Type B pancreatic cell (in vitro differentiated cells): ENCODE data around the gene SFXN5. TPM values are rescaled to one million over a fixed set of nuclear protein-coding genes. Genes with fewer than 3 reads are reported as not detected.
A peak's percentile ranks its signal among the peaks of the same experiment; 100 is the strongest.

Source experiments
- DNase-seq: peaks from one replicate; pipeline ENCODE4 v3.0.0; 2021; ENCODE audit warnings: mixed read lengths; ENCODE audit not compliant: unreplicated experiment; ENCODE audit errors: extremely low spot score
- H3K27ac Mint-ChIP-seq: 2 replicates; pipeline ENCODE4 v1.8.0; 2021; ENCODE audit warnings: mild to moderate bottlenecking, mixed read lengths
- H3K27me3 Mint-ChIP-seq: 2 replicates; pipeline ENCODE4 v1.8.0; 2021; ENCODE audit warnings: mixed read lengths
- H3K36me3 Mint-ChIP-seq: 2 replicates; pipeline ENCODE4 v1.8.0; 2021; ENCODE audit warnings: mixed read lengths
- H3K4me1 Mint-ChIP-seq: one replicate; pipeline ENCODE4 v1.8.0; 2021; ENCODE audit warnings: mixed read lengths; ENCODE audit not compliant: unreplicated experiment
- H3K4me3 Mint-ChIP-seq: 2 replicates; pipeline ENCODE4 v1.8.0; 2021; ENCODE audit warnings: mild to moderate bottlenecking, mixed read lengths
- H3K9me3 Mint-ChIP-seq: 2 replicates; pipeline ENCODE4 v1.8.0; 2021; ENCODE audit warnings: mixed read lengths
- CTCF ChIP-seq: fragments of 200-600 bp; sonication (generic); conservative IDR thresholded peaks from 2 replicates; pipeline ENCODE4 v1.5.0; 2021; ENCODE audit warnings: antibody characterized with exemption, mild to moderate bottlenecking
- total RNA-seq: library from RNA; stranded (reverse); gene quantifications from 2 replicates; pipeline ENCODE4 v1.2.1, GENCODE V29; 2021; ENCODE audit warnings: low replicate concordance

SFXN5 gene
- total RNA-seq, 1 donor from 2014 or later = 27.3 TPM

GRCh38 chr2:73112913-73113854 lies 41.7 kb upstream of the SFXN5 start, which contains the start of gene RAB11FIP5:
Gene RAB11FIP5, minus strand, starts transcription at chr2:73112948. Its CDS starts 171 bp downstream, at chr2:73112777.
- no peaks in the 10 kb centered on the region for H3K36me3 Mint-ChIP-seq
- no peaks in the 10 kb centered on the region for H3K9me3 Mint-ChIP-seq
- H3K4me3 Mint-ChIP-seq = peak within 1 kb of the TSS; percentile 93
- DNase-seq = peak; percentile 87
- peak; percentile 56 for TF ChIP-seq CTCF
- H3K4me1 Mint-ChIP-seq = peaks cover 20% of the 10 kb centered on the region
- H3K27me3 Mint-ChIP-seq = peaks cover 4% of the 10 kb centered on the region
- peak within 1 kb of the TSS; percentile 93 for H3K27ac Mint-ChIP-seq

- Mint-ChIP-seq H3K9me3 (no peaks in the 10 kb centered on the region), H3K4me1 (peaks cover 21% of the 10 kb centered on the region), H3K36me3 (no peaks in the 10 kb centered on the region), H3K4me3 (peak overlapping the region; percentile 93), H3K27ac (peak overlapping the region; percentile 93), H3K27me3 (peaks cover 4% of the 10 kb centered on the region)
- TF ChIP-seq CTCF = no peak
- DNase-seq = no peak
Measured at GRCh38 chr2:73112026-73112912, 40.8 kb upstream of the SFXN5 start.

- Mint-ChIP-seq H3K4me1 (peaks cover 26% of the 10 kb centered on the region), H3K36me3 (no peaks in the 10 kb centered on the region), H3K27me3 (no peaks in the 10 kb centered on the region), H3K9me3 (no peaks in the 10 kb centered on the region), H3K27ac (peak overlapping the region; percentile 93), H3K4me3 (peak overlapping the region; percentile 93)
- no peak for DNase-seq
- TF ChIP-seq CTCF = no peak
Measured at GRCh38 chr2:73111073-73112025, 39.8 kb upstream of the SFXN5 start.

GRCh38 chr2:73110168-73111072 lies 38.9 kb upstream of the SFXN5 start:
- H3K4me3 Mint-ChIP-seq = peak overlapping the region; percentile 93
- H3K27me3 Mint-ChIP-seq = no peaks in the 10 kb centered on the region
- H3K4me1 Mint-ChIP-seq = peaks cover 26% of the 10 kb centered on the region
- H3K36me3 Mint-ChIP-seq = no peaks in the 10 kb centered on the region
- DNase-seq = no peak
- H3K27ac Mint-ChIP-seq = peak overlapping the region; percentile 93
- TF ChIP-seq CTCF = no peak
- no peaks in the 10 kb centered on the region for H3K9me3 Mint-ChIP-seq
